CD14-positive monocyte (primary cell): ENCODE data around the gene BAIAP2L2. TPM values are rescaled to one million over a fixed set of nuclear protein-coding genes. Genes with fewer than 3 reads are reported as not detected.
A peak's percentile ranks its signal among the peaks of the same experiment; 100 is the strongest.

Source experiments
- DNase-seq, 3 donors: peaks; one replicate each; pipeline ENCODE4 v3.0.0-alpha.2; 2011 to 2022
- H2AFZ ChIP-seq: 2 replicates; pipeline ENCODE4 v1.6.0; 2012; ENCODE audit warnings: mild to moderate bottlenecking, low read depth, low read length, inconsistent platforms; ENCODE audit not compliant: insufficient read depth, poor library complexity, severe bottlenecking
- H3K27ac ChIP-seq, 2 donors: 1 replicate in 1 of 2; 2 replicates in 1 of 2; pipeline ENCODE4 v1.5.1; 2012 to 2013; ENCODE audit warnings: low read length in 2 of 2, control low read depth in 1 of 2, inconsistent platforms in 1 of 2, low read depth in 1 of 2, mild to moderate bottlenecking in 1 of 2
- H3K27me3 ChIP-seq, 2 donors: one replicate each; pipeline versions ENCODE4 v1.6.0 to v1.6.1; 2011 to 2013; ENCODE audit warnings: low read length in 2 of 2; ENCODE audit not compliant: control insufficient read depth in 2 of 2, insufficient read depth in 2 of 2
- H3K36me3 ChIP-seq, 2 donors: replicated peaks in 1 of 2; 1 replicate in 1 of 2; 2 replicates in 1 of 2; pipeline versions ENCODE4 v1.5.1 to v1.6.1; 2012 to 2013; ENCODE audit warnings: low read length in 2 of 2, control low read depth in 1 of 2, inconsistent platforms in 1 of 2, mild to moderate bottlenecking in 1 of 2; ENCODE audit not compliant: insufficient read depth in 2 of 2, control insufficient read depth in 1 of 2
- H3K4me1 ChIP-seq, 2 donors: 1 replicate in 1 of 2; 2 replicates in 1 of 2; pipeline versions ENCODE4 v1.5.1 to v1.6.1; 2012 to 2013; ENCODE audit warnings: low read length in 2 of 2, control low read depth in 1 of 2, inconsistent platforms in 1 of 2, mild to moderate bottlenecking in 1 of 2, moderate library complexity in 1 of 2; ENCODE audit not compliant: insufficient read depth in 2 of 2, control insufficient read depth in 1 of 2
- H3K4me2 ChIP-seq: replicated peaks from 2 replicates; pipeline ENCODE3; 2012; ENCODE audit warnings: low read length, moderate library complexity, mild to moderate bottlenecking; ENCODE audit not compliant: poor library complexity, severe bottlenecking; ENCODE audit errors: extremely low read depth
- H3K4me3 ChIP-seq, 3 experiments: fragments of 200-600 bp in 1 of 3; sonication (generic) in 1 of 3; replicated peaks in 1 of 3; 1 replicate in 2 of 3; 2 replicates in 1 of 3; pipeline ENCODE4 v1.5.1; 2011 to 2013; ENCODE audit warnings: low read length in 3 of 3, mild to moderate bottlenecking in 3 of 3, control low read depth in 2 of 3, low read depth in 2 of 3, inconsistent platforms in 1 of 3, moderate library complexity in 1 of 3
- H3K79me2 ChIP-seq: 2 replicates; pipeline ENCODE4 v1.6.0; 2012; ENCODE audit warnings: mild to moderate bottlenecking, control low read depth, inconsistent platforms, low read length, moderate library complexity; ENCODE audit not compliant: insufficient read depth
- H3K9ac ChIP-seq: 2 replicates; pipeline ENCODE4 v1.6.0; 2017; ENCODE audit warnings: low read length, mild to moderate bottlenecking; ENCODE audit not compliant: insufficient read depth, poor library complexity, severe bottlenecking
- H3K9me3 ChIP-seq, 2 donors: replicated peaks in 1 of 2; 1 replicate in 1 of 2; 2 replicates in 1 of 2; pipeline versions ENCODE4 v1.5.1 to v1.6.1; 2012 to 2013; ENCODE audit warnings: low read length in 2 of 2, control low read depth in 1 of 2; ENCODE audit not compliant: control insufficient read depth in 1 of 2, insufficient read depth in 1 of 2
- H4K20me1 ChIP-seq: 2 replicates; pipeline ENCODE4 v1.6.0; 2012; ENCODE audit warnings: mild to moderate bottlenecking, low read length, control low read depth, moderate library complexity; ENCODE audit not compliant: insufficient read depth
- H3K27ac Mint-ChIP-seq, 7 donors: one replicate each; pipeline ENCODE4 v1.8.0; 2020; ENCODE audit warnings: mild to moderate bottlenecking in 7 of 7, mixed read lengths in 7 of 7, moderate library complexity in 6 of 7, inconsistent platforms in 2 of 7
- H3K27me3 Mint-ChIP-seq, 3 donors: one replicate each; pipeline ENCODE4 v1.8.0; 2021 to 2022; ENCODE audit warnings: low read depth in 3 of 3, mild to moderate bottlenecking in 3 of 3, mixed read lengths in 3 of 3, moderate library complexity in 3 of 3, inconsistent platforms in 1 of 3
- H3K36me3 Mint-ChIP-seq, 2 donors: one replicate each; pipeline ENCODE4 v1.8.0; 2020; ENCODE audit warnings: mixed read lengths in 2 of 2, inconsistent platforms in 1 of 2, mild to moderate bottlenecking in 1 of 2
- H3K4me1 Mint-ChIP-seq: one replicate; pipeline ENCODE4 v1.8.0; 2020; ENCODE audit warnings: mild to moderate bottlenecking, mixed read lengths
- H3K4me3 Mint-ChIP-seq, 2 donors: one replicate each; pipeline ENCODE4 v1.8.0; 2020; ENCODE audit warnings: mild to moderate bottlenecking in 2 of 2, mixed read lengths in 2 of 2, moderate library complexity in 1 of 2
- H3K9me3 Mint-ChIP-seq, 7 donors: one replicate each; pipeline ENCODE4 v1.8.0; 2020 to 2022; ENCODE audit warnings: mixed read lengths in 7 of 7, mild to moderate bottlenecking in 6 of 7, moderate library complexity in 6 of 7, inconsistent platforms in 2 of 7
- CTCF ChIP-seq: fragments of 200-600 bp; IDR thresholded peaks from one replicate; pipeline ENCODE4 v1.8.0; 2022; ENCODE audit warnings: antibody characterized with exemption, mild to moderate bottlenecking
- WGBS: methylation state at CpG from one replicate; pipeline ENCODE4 v1.1.5; 2013; ENCODE audit warnings: missing lambda C conversion rate; ENCODE audit not compliant: insufficient coverage; 5-methylcytosine and 5-hydroxymethylcytosine counted together
- intact Hi-C, 2 donors: fragments of 100-400 bp; cut with micrococcal nuclease; formaldehyde crosslinking; loops; one replicate each; pipeline versions ENCODE4 v1.15.0 to v1.15.1; 2023
- polyA plus RNA-seq, 3 donors: library from polyadenylated mRNA; depleted of rRNA in 1 of 3; unstranded in 2 of 3; stranded (reverse) in 1 of 3; fragments of 300-500 nt in 2 of 3; fragments of >200 nt in 1 of 3; fragmentation: Illumina TruSeq in 2 of 3; gene quantifications; 1 replicate in 2 of 3; 2 replicates in 1 of 3; pipeline ENCODE4 v1.2.3, GENCODE V29; 2012 to 2021

BAIAP2L2 gene
- polyA plus RNA-seq, 3 donors, result 0.11 TPM; not detected in 2

DNA sequence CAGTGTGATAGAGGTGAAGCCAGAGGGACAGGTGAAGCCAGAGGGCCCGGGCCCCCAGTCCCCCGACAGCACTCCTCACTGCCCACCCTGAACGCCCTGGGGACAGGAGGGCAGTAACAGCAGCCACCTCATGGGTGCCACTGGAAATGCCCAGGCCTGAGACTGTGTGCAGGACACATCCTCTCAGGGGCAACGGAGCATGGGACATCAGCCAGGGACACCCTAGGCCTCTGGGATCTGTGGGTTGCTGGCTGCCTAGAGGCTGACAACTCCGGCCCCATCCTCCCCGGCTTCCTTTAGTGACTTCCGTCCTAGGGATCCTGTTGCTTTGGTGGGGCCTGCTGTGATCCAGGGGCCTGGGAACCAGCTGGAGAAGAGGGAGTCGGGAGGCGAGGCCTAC lies 17.4 kb upstream of the BAIAP2L2 start:
- WGBS, result 91% methylated on average over 9 of the region's 9 CpGs
- no peak overlapping the region for H3K27ac Mint-ChIP-seq
- peaks cover 6 to 12% of the 10 kb centered on the region in 2 donors for H3K36me3 Mint-ChIP-seq
- DNase-seq, result no peak
- H3K4me1 Mint-ChIP-seq, result no peaks in the 10 kb centered on the region
- H4K20me1 ChIP-seq, result no peaks in the 10 kb centered on the region
- no peaks in the 10 kb centered on the region for H3K27me3 ChIP-seq
- no peak overlapping the region for H2AFZ ChIP-seq
- intact Hi-C loops, result no loop called here
- H3K27ac ChIP-seq, result no peak overlapping the region
- no peaks in the 10 kb centered on the region for H3K4me1 ChIP-seq
- H3K4me2 ChIP-seq, result no peak overlapping the region
- no peaks in the 10 kb centered on the region for H3K36me3 ChIP-seq
- peaks cover 0 to 3% (median 0%) of the 10 kb centered on the region in 7 donors for H3K9me3 Mint-ChIP-seq
- H3K9ac ChIP-seq, result no peak overlapping the region
- TF ChIP-seq CTCF, result no peak
- no peak overlapping the region for H3K4me3 Mint-ChIP-seq
- no peak overlapping the region for H3K4me3 ChIP-seq
- H3K9me3 ChIP-seq, result no peaks in the 10 kb centered on the region
- H3K79me2 ChIP-seq, result no peaks in the 10 kb centered on the region
- H3K27me3 Mint-ChIP-seq, result peaks cover 0 to 5% (median 0%) of the 10 kb centered on the region in 3 donors

- Histone ChIP-seq H3K9ac (no peak overlapping the region), H3K79me2 (no peaks in the 10 kb centered on the region), H3K27me3 (no peaks in the 10 kb centered on the region), H3K4me2 (no peak overlapping the region), H3K4me1 (no peaks in the 10 kb centered on the region), H3K4me3 (no peak overlapping the region), H2AFZ (no peak overlapping the region), H3K27ac (no peak overlapping the region), H3K9me3 (no peaks in the 10 kb centered on the region), H3K36me3 (no peaks in the 10 kb centered on the region), H4K20me1 (no peaks in the 10 kb centered on the region)
- DNase-seq, result no peak
- Mint-ChIP-seq H3K9me3 (peaks cover 0 to 3% (median 0%) of the 10 kb centered on the region in 7 donors), H3K4me3 (no peak overlapping the region), H3K36me3 (peaks cover 3 to 11% of the 10 kb centered on the region in 2 donors), H3K27ac (peak overlapping the region in 2 of 7 donors; percentile 44 to 58), H3K27me3 (peaks cover 0 to 4% (median 0%) of the 10 kb centered on the region in 3 donors), H3K4me1 (no peaks in the 10 kb centered on the region)
- intact Hi-C loops, result no loop called here
- no peak for TF ChIP-seq CTCF
- WGBS, result 95% methylated on average over 21 of the region's 23 CpGs
These were observed 16.6 kb upstream of the BAIAP2L2 start for GRCh38 chr22:38126928-38127668.
